Keratinocyte (primary cell): ENCODE data around the gene TMCC2. TPM values are rescaled to one million over a fixed set of nuclear protein-coding genes. Genes with fewer than 3 reads are reported as not detected.
A peak's percentile ranks its signal among the peaks of the same experiment; 100 is the strongest.
"Not testable (repeated sequence)": the region's sequence is repeated elsewhere in the genome, so short reads cannot be mapped to it uniquely, and the experiment has no call there.

Source experiments
- DNase-seq: peaks from one replicate; pipeline ENCODE4 v3.0.0-alpha.2; 2011; ENCODE audit warnings: low read depth, missing footprints, low spot score
- FAIRE-seq: peaks from 2 replicates; lab custom pipeline; 2011; peaks lifted over from hg19 to GRCh38; lab: Jason Lieb, UNC
- H2AFZ ChIP-seq: 2 replicates; pipeline ENCODE4 v1.6.0; 2012; ENCODE audit warnings: low read length, control low read depth, inconsistent platforms; ENCODE audit not compliant: control insufficient read depth
- H3K27ac ChIP-seq: 2 replicates; pipeline ENCODE4 v1.5.1; 2011; ENCODE audit warnings: low read length; ENCODE audit not compliant: control insufficient read depth, insufficient read depth
- H3K27me3 ChIP-seq: 3 replicates; pipeline ENCODE4 v1.6.0; 2011; ENCODE audit warnings: low read length; ENCODE audit not compliant: control insufficient read depth, insufficient read depth; ENCODE audit errors: extremely low read depth
- H3K36me3 ChIP-seq, 2 experiments: 2 replicates in 1 of 2; 3 replicates in 1 of 2; pipeline ENCODE4 v1.5.1; 2011; ENCODE audit warnings: low read length in 2 of 2, mild to moderate bottlenecking in 1 of 2; ENCODE audit not compliant: control insufficient read depth in 2 of 2, insufficient read depth in 2 of 2; ENCODE audit errors: extremely low read depth in 1 of 2
- H3K4me1 ChIP-seq: 3 replicates; pipeline ENCODE4 v1.5.1; 2011; ENCODE audit warnings: low read length; ENCODE audit not compliant: control insufficient read depth, insufficient read depth; ENCODE audit errors: extremely low read depth
- H3K4me2 ChIP-seq: 3 replicates; pipeline ENCODE4 v1.6.0; 2011; ENCODE audit warnings: low read depth, low read length; ENCODE audit not compliant: control insufficient read depth, insufficient read depth; ENCODE audit errors: extremely low read depth
- H3K4me3 ChIP-seq, 3 experiments: fragments of 200-600 bp in 1 of 3; sonication (generic) in 1 of 3; 2 replicates in 2 of 3; 3 replicates in 1 of 3; pipeline ENCODE4 v1.5.1; 2011 to 2016; ENCODE audit warnings: low read length in 3 of 3, mild to moderate bottlenecking in 3 of 3, control low read depth in 2 of 3, inconsistent platforms in 1 of 3, low read depth in 1 of 3, mixed read lengths in 1 of 3, mixed run types in 1 of 3, moderate library complexity in 1 of 3; ENCODE audit not compliant: control insufficient read depth in 2 of 3, insufficient read depth in 2 of 3; ENCODE audit errors: extremely low read depth in 1 of 3
- H3K79me2 ChIP-seq: 2 replicates; pipeline ENCODE4 v1.6.0; 2012; ENCODE audit warnings: low read length; ENCODE audit not compliant: control insufficient read depth, insufficient read depth
- H3K9ac ChIP-seq: 3 replicates; pipeline ENCODE4 v1.6.0; 2011; ENCODE audit warnings: low read length; ENCODE audit not compliant: control insufficient read depth, insufficient read depth; ENCODE audit errors: extremely low read depth
- H3K9me1 ChIP-seq: 3 replicates; pipeline ENCODE4 v1.6.0; 2011; ENCODE audit warnings: low read length; ENCODE audit not compliant: control insufficient read depth, insufficient read depth; ENCODE audit errors: extremely low read depth
- H3K9me3 ChIP-seq: 2 replicates; pipeline ENCODE4 v1.5.1; 2012; ENCODE audit warnings: low read depth, low read length; ENCODE audit not compliant: control insufficient read depth
- H4K20me1 ChIP-seq: 3 replicates; pipeline ENCODE4 v1.6.0; 2011; ENCODE audit warnings: low read length; ENCODE audit not compliant: control insufficient read depth, insufficient read depth; ENCODE audit errors: extremely low read depth
- CTCF ChIP-seq, 3 experiments: IDR thresholded peaks in 1 of 3; conservative IDR thresholded peaks in 1 of 3; optimal IDR thresholded peaks in 1 of 3; 2 replicates in 2 of 3; 3 replicates in 1 of 3; pipeline versions ENCODE3 to v1.5.1; 2011; ENCODE audit warnings: low read length in 3 of 3, mild to moderate bottlenecking in 3 of 3, moderate library complexity in 2 of 3, control low read depth in 1 of 3, inconsistent platforms in 1 of 3; ENCODE audit not compliant: insufficient read depth in 2 of 3; ENCODE audit errors: extremely low read depth in 1 of 3
- EZH2 ChIP-seq: IDR thresholded peaks from one replicate; pipeline ENCODE4 v1.6.1; 2012; ENCODE audit warnings: inconsistent platforms, mild to moderate bottlenecking, low read length, moderate library complexity
- dilution Hi-C: fragments of 300-500 bp; cut with MboI; formaldehyde crosslinking; loops from one replicate; pipeline ENCODE4 v1.7.0; 2020; ENCODE audit warnings: low sequenced_read_pairs; ENCODE audit not compliant: extremely low pct_ligation_motif_present
- polyA plus RNA-seq, 5 experiments: library from polyadenylated mRNA; depleted of rRNA in 3 of 5; stranded (reverse) in 3 of 5; stranded (forward) in 1 of 5; unstranded in 1 of 5; fragments of >200 nt; gene quantifications; 1 replicate in 1 of 5; 2 replicates in 3 of 5; 3 replicates in 1 of 5; pipeline versions ENCODE4 v1.2.1 to v1.2.3, GENCODE V29; 2011 to 2012; ENCODE audit warnings: missing spikeins in 2 of 5, low read depth in 1 of 5, low replicate concordance in 1 of 5

TMCC2 gene
- polyA plus RNA-seq, 1 donor (not counting 4 experiments of a cell fraction or from before 2014, with no cell fraction given), result 0.60 TPM

- Histone ChIP-seq H2AFZ (no peak overlapping the region), H3K4me2 (peak overlapping the region; percentile 29), H3K4me1 (peaks cover 29% of the 10 kb centered on the region), H3K27ac (no peak overlapping the region), H3K9ac (no peak overlapping the region), H3K36me3 (no peaks in the 10 kb centered on the region), H3K79me2 (no peaks in the 10 kb centered on the region), H3K27me3 (no peaks in the 10 kb centered on the region), H3K9me1 (no peaks in the 10 kb centered on the region), H3K9me3 (no peaks in the 10 kb centered on the region), H4K20me1 (no peaks in the 10 kb centered on the region), H3K4me3 (peak overlapping the region in 1 of 3 experiments; percentile 8)
- dilution Hi-C loops, result loop anchor here (5.0 kb wide), 1 partner anchor 61 kb away; no protein-coding TSS in a partner anchor
- TF ChIP-seq EZH2, result no peak
- no peak for TF ChIP-seq CTCF (optimal IDR thresholded peaks at IDR 0.05 in 1 of 3, IDR thresholded peaks at IDR 0.05 in 1 of 3, conservative IDR thresholded peaks at IDR 0.05 in 1 of 3; ENCODE audit: extremely low read depth in 1 of 3, insufficient read depth in 2 of 3, low read length in 3 of 3)
- FAIRE-seq (no peak), DNase-seq (no peak)
These were observed 48.9 kb downstream of the TMCC2 start for GRCh38 chr1:205276689-205277065.

- TF ChIP-seq CTCF (optimal IDR thresholded peaks at IDR 0.05 in 1 of 3, IDR thresholded peaks at IDR 0.05 in 1 of 3, conservative IDR thresholded peaks at IDR 0.05 in 1 of 3; ENCODE audit: extremely low read depth in 1 of 3, insufficient read depth in 2 of 3, low read length in 3 of 3) (no peak), EZH2 (no peak)
- Histone ChIP-seq H3K36me3 (no peaks in the 10 kb centered on the region), H3K4me3 (no peak overlapping the region), H3K27ac (no peak overlapping the region), H3K4me2 (no peak overlapping the region), H3K4me1 (peaks cover 50% of the 10 kb centered on the region), H3K9me1 (no peaks in the 10 kb centered on the region), H4K20me1 (no peaks in the 10 kb centered on the region), H3K27me3 (no peaks in the 10 kb centered on the region), H2AFZ (no peak overlapping the region), H3K9me3 (no peaks in the 10 kb centered on the region), H3K9ac (no peak overlapping the region), H3K79me2 (no peaks in the 10 kb centered on the region)
- DNase-seq, result no peak
- peak; percentile 39 for FAIRE-seq
- dilution Hi-C loops, result loop anchor here (5.0 kb wide), 1 partner anchor 57 kb away; no protein-coding TSS in a partner anchor
These were observed 52.2 kb downstream of the TMCC2 start for GRCh38 chr1:205279986-205280385.

- H3K36me3 ChIP-seq, H3K4me2 ChIP-seq, H3K27ac ChIP-seq, H3K27me3 ChIP-seq, H3K79me2 ChIP-seq, H3K9me1 ChIP-seq, H2AFZ ChIP-seq, H3K9ac ChIP-seq, FAIRE-seq, H3K4me3 ChIP-seq, H4K20me1 ChIP-seq, DNase-seq, dilution Hi-C loops, H3K9me3 ChIP-seq: not testable (repeated sequence)
- H3K4me1 ChIP-seq, result peaks cover 56% of the 10 kb centered on the region
These were observed 53.1 kb downstream of the TMCC2 start for GRCh38 chr1:205280666-205281395.
